Gastroesophageal sphincter (tissue), 3 donors: ENCODE measurements around the gene IFI30.

Experiments used
- POLR2AphosphoS5 ChIP-seq: sonication (generic); formaldehyde crosslinking; IDR thresholded peaks from one replicate; pipeline ENCODE4 v1.6.1; 2017; ENCODE audit warnings: antibody characterized with exemption
- TF ChIP-seq, protein P1 (sequence below), 4 experiments: fragments of 200-600 bp in 2 of 4; fragments of 450-650 bp in 2 of 4; sonication (generic) in 1 of 4; IDR thresholded peaks; one replicate each; pipeline ENCODE4 v1.5.1; 2017 to 2019; ENCODE audit warnings: antibody characterized with exemption in 4 of 4, mild to moderate bottlenecking in 2 of 4, moderate library complexity in 2 of 4

DNA sequence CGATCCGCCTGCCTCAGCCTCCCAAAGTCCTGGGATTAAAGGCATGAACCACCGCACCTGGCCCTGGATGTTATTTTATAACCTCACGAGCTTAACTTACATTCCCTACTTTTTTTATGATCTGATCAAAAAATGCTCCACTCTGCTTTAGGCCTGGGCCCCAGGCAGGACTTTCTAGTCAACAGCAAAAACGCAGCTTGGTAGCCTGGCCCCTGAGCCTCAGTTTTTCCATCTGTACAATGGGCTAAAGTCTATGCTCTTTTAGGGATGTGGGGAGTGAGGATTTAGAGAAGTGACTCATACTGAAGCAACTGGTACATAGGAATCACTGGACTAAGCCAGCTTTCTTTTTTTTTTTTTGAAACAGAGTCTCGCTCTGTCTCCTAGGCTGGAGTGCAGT lies 32.6 kb upstream of the IFI30 start:
- TF ChIP-seq, protein P1, sequence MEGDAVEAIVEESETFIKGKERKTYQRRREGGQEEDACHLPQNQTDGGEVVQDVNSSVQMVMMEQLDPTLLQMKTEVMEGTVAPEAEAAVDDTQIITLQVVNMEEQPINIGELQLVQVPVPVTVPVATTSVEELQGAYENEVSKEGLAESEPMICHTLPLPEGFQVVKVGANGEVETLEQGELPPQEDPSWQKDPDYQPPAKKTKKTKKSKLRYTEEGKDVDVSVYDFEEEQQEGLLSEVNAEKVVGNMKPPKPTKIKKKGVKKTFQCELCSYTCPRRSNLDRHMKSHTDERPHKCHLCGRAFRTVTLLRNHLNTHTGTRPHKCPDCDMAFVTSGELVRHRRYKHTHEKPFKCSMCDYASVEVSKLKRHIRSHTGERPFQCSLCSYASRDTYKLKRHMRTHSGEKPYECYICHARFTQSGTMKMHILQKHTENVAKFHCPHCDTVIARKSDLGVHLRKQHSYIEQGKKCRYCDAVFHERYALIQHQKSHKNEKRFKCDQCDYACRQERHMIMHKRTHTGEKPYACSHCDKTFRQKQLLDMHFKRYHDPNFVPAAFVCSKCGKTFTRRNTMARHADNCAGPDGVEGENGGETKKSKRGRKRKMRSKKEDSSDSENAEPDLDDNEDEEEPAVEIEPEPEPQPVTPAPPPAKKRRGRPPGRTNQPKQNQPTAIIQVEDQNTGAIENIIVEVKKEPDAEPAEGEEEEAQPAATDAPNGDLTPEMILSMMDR (IDR thresholded peaks at IDR 0.05) = no peak
- TF ChIP-seq POLR2AphosphoS5 = no peak
